K562 (cell line): ENCODE results near the gene FES. TPM values are rescaled to one million over a fixed set of nuclear protein-coding genes. Genes with fewer than 3 reads are reported as not detected.

Experiments used
- ATAC-seq: fragments of 200-7000 bp; cut with Tn5 transposase; 3 replicates; pipeline ENCODE4 v1.9.1; 2020; ENCODE audit warnings: moderate library complexity
- BruUV-seq: library from RNA; stranded (reverse); fragments of 400-500 nt; replicated peaks from 2 replicates; lab custom pipeline; 2021; lab: Mats Ljungman, UMichigan
- CTCF ChIA-PET: fragments of 300-600 bp; formaldehyde crosslinking; extraction: SDS; loops from one replicate; lab custom pipeline; 2021; ENCODE audit warnings: low intra/inter-chr PET ratio; lab: Yijun Ruan, JAX
- POLR2A ChIA-PET: fragments of 300-600, 350-650 bp; sonication (Branson Sonifier 250); formaldehyde crosslinking; extraction: SDS; loops from one replicate; lab custom pipeline; 2021; ENCODE audit warnings: antibody characterized with exemption, inconsistent platforms; lab: Yijun Ruan, JAX
- DNase-seq, 4 experiments: peaks; one replicate each; pipeline versions ENCODE4 v3.0.0 to v3.0.0-alpha.2; 2011 to 2018; ENCODE audit warnings: low spot score in 3 of 4, mixed read lengths in 3 of 4; ENCODE audit errors: extremely low read depth in 1 of 4
- FAIRE-seq: peaks from 2 replicates; lab custom pipeline; 2011; peaks lifted over from hg19 to GRCh38; lab: Jason Lieb, UNC
- H2AFZ ChIP-seq: 2 replicates; pipeline ENCODE4 v1.6.0; 2011; ENCODE audit warnings: low read depth, low read length, control low read depth, inconsistent platforms
- H3K27ac ChIP-seq: fragments of 200-600 bp; 3 replicates; pipeline ENCODE4 v1.8.0; 2011; ENCODE audit warnings: low read depth, mild to moderate bottlenecking, control low read depth, inconsistent platforms, low read length, moderate library complexity, mixed read lengths; ENCODE audit errors: extremely low read depth
- H3K27me3 ChIP-seq, 2 experiments: fragments of 300-600 bp in 1 of 2; 2 replicates in 1 of 2; 3 replicates in 1 of 2; pipeline versions ENCODE4 v1.6.0 to v1.8.0; 2011; ENCODE audit warnings: inconsistent platforms in 2 of 2, low read length in 2 of 2, mild to moderate bottlenecking in 1 of 2, mixed read lengths in 1 of 2, moderate library complexity in 1 of 2; ENCODE audit not compliant: control insufficient read depth in 2 of 2, insufficient read depth in 2 of 2
- H3K36me3 ChIP-seq: fragments of 300-600 bp; 3 replicates; pipeline ENCODE4 v1.8.0; 2011; ENCODE audit warnings: mild to moderate bottlenecking, low read length, inconsistent platforms; ENCODE audit not compliant: control insufficient read depth, insufficient read depth
- H3K4me1 ChIP-seq, 2 experiments: fragments of 200-600 bp in 1 of 2; replicated peaks in 1 of 2; 2 replicates in 1 of 2; 3 replicates in 1 of 2; pipeline versions ENCODE4 v1.5.1 to v1.8.0; 2011; ENCODE audit warnings: inconsistent platforms in 2 of 2, low read length in 2 of 2, mild to moderate bottlenecking in 1 of 2, mixed read lengths in 1 of 2, moderate library complexity in 1 of 2; ENCODE audit not compliant: control insufficient read depth in 2 of 2, insufficient read depth in 2 of 2
- H3K4me2 ChIP-seq: 2 replicates; pipeline ENCODE4 v1.6.1; 2011; ENCODE audit warnings: low read length, control low read depth, inconsistent platforms, mixed read lengths; ENCODE audit not compliant: insufficient read depth
- H3K4me3 ChIP-seq: fragments of 200-600 bp; sonication (generic), shearing (Covaris generic); 2 replicates; pipeline ENCODE4 v1.5.1; 2016; ENCODE audit warnings: control low read depth, inconsistent platforms
- H3K79me2 ChIP-seq: fragments of 200-600 bp; 3 replicates; pipeline ENCODE4 v1.8.0; 2011; ENCODE audit warnings: low read length, inconsistent platforms; ENCODE audit not compliant: control insufficient read depth, insufficient read depth
- H3K9ac ChIP-seq, 2 experiments: 2 replicates each; pipeline versions ENCODE4 v1.6.0 to v1.6.1; 2011; ENCODE audit warnings: low read depth in 2 of 2, low read length in 2 of 2, control low read depth in 1 of 2, inconsistent platforms in 1 of 2, mild to moderate bottlenecking in 1 of 2, mixed read lengths in 1 of 2; ENCODE audit not compliant: insufficient read depth in 1 of 2
- H3K9me1 ChIP-seq: one replicate; pipeline ENCODE4 v1.6.0; 2011; ENCODE audit warnings: inconsistent platforms, mild to moderate bottlenecking, low read length, moderate library complexity; ENCODE audit not compliant: control insufficient read depth, insufficient read depth
- H3K9me3 ChIP-seq: replicated peaks from 2 replicates; pipeline ENCODE4 v1.5.1; 2011; ENCODE audit warnings: low read depth, low read length, inconsistent platforms; ENCODE audit not compliant: control insufficient read depth, insufficient read depth
- H4K20me1 ChIP-seq: replicated peaks from 2 replicates; pipeline ENCODE4 v1.6.1; 2011; ENCODE audit warnings: low read length, inconsistent platforms, mixed read lengths; ENCODE audit not compliant: control insufficient read depth, insufficient read depth
- BRCA1 ChIP-seq, 2 experiments: fragments of 450-650 bp in 1 of 2; sonication (generic) in 1 of 2; formaldehyde crosslinking in 1 of 2; IDR thresholded peaks; 2 replicates each; pipeline versions ENCODE4 v1.5.0 to v1.6.1; 2017 to 2020; ENCODE audit warnings: mild to moderate bottlenecking in 1 of 2, missing genetic modification reagents in 1 of 2
- CEBPB ChIP-seq: fragments of 450-650 bp; IDR thresholded peaks from 2 replicates; pipeline ENCODE4 v1.6.1; 2016; ENCODE audit warnings: missing genetic modification characterization, missing compliant biosample characterization
- ELF1 ChIP-seq: fragments of 200-800 bp; sonication (Bioruptor generic); IDR thresholded peaks from 2 replicates; pipeline ENCODE4 v1.6.1; 2016; ENCODE audit warnings: missing genetic modification characterization, missing compliant biosample characterization
- FOXM1 ChIP-seq, 2 experiments: fragments of 450-650 bp in 1 of 2; sonication (generic) in 1 of 2; formaldehyde crosslinking in 1 of 2; IDR thresholded peaks; 2 replicates each; pipeline versions ENCODE4 v1.6.1 to v1.9.0; 2017 to 2022; ENCODE audit warnings: low read depth in 2 of 2, mild to moderate bottlenecking in 2 of 2, missing genetic modification reagents in 1 of 2, moderate library complexity in 1 of 2
- FOXP1 ChIP-seq: sonication (generic); formaldehyde crosslinking; IDR thresholded peaks from 2 replicates; pipeline ENCODE4 v1.8.0; 2022; ENCODE audit warnings: mild to moderate bottlenecking, missing genetic modification reagents
- HLTF ChIP-seq: fragments of 450-650 bp; IDR thresholded peaks from 2 replicates; pipeline ENCODE4 v1.6.1; 2016
- HMGN3 ChIP-seq: IDR thresholded peaks from 2 replicates; pipeline ENCODE4 v1.6.1; 2011; ENCODE audit warnings: borderline replicate concordance, low read depth, mild to moderate bottlenecking, mixed read lengths, low read length; ENCODE audit not compliant: insufficient read length; ENCODE audit errors: extremely low read depth
- PHF21A ChIP-seq: fragments of 450-650 bp; IDR thresholded peaks from 2 replicates; pipeline ENCODE4 v1.6.1; 2017; ENCODE audit warnings: low read depth, borderline replicate concordance
- SMARCE1 ChIP-seq: fragments of 450-650 bp; IDR thresholded peaks from 2 replicates; pipeline ENCODE4 v1.7.1; 2016; ENCODE audit warnings: mild to moderate bottlenecking
- TFAM ChIP-seq: fragments of 250-450 bp; sonication (Bioruptor Pico); conservative IDR thresholded peaks from 2 replicates; pipeline ENCODE4 v1.5.0; 2021; ENCODE audit warnings: mild to moderate bottlenecking, moderate library complexity
- TOE1 ChIP-seq, 2 experiments: fragments of 450-650 bp in 1 of 2; sonication (generic) in 1 of 2; formaldehyde crosslinking in 1 of 2; IDR thresholded peaks; 2 replicates each; pipeline versions ENCODE4 v1.7.1 to v1.8.0; 2016 to 2022; ENCODE audit warnings: borderline replicate concordance in 2 of 2, mild to moderate bottlenecking in 2 of 2, antibody characterized with exemption in 1 of 2, inconsistent platforms in 1 of 2, low read depth in 1 of 2, missing genetic modification reagents in 1 of 2, moderate library complexity in 1 of 2
- XRCC3 ChIP-seq: fragments of 450-650 bp; IDR thresholded peaks from 2 replicates; pipeline ENCODE4 v1.6.1; 2017; ENCODE audit warnings: mild to moderate bottlenecking, moderate library complexity
- ZNF12 ChIP-seq: sonication (generic); formaldehyde crosslinking; IDR thresholded peaks from 2 replicates; pipeline ENCODE4 v1.4.0; 2020; ENCODE audit warnings: mild to moderate bottlenecking, missing genetic modification reagents
- ZNF274 ChIP-seq: IDR thresholded peaks from 2 replicates; pipeline ENCODE4 v1.6.1; 2011; ENCODE audit warnings: low read depth, mild to moderate bottlenecking, low read length, moderate library complexity, borderline replicate concordance
- WGBS: fragments of 100-300 bp; shearing (Covaris generic); methylation state at CpG from one replicate; pipeline ENCODE4 v1.1.6; 2016; ENCODE audit warnings: low coverage, mixed read lengths; ENCODE audit not compliant: insufficient coverage; ENCODE audit errors: missing lambda C conversion rate; 5-methylcytosine and 5-hydroxymethylcytosine counted together
- in situ Hi-C: fragments of 300-500 bp; cut with MboI; formaldehyde crosslinking; loops from 4 replicates; pipeline ENCODE4 v1.15.0; 2018; ENCODE audit warnings: inconsistent platforms, mixed read lengths
- intact Hi-C: fragments of 100-400 bp; cut with micrococcal nuclease; formaldehyde crosslinking; loops from 2 replicates; pipeline ENCODE4 v1.14.2; 2022
- polyA plus RNA-seq, 8 experiments: library from polyadenylated mRNA; depleted of rRNA in 4 of 8; stranded (reverse) in 5 of 8; unstranded in 3 of 8; fragments of >200 nt; fragmentation: Nextera tagmentation in 2 of 8; fragmentation: Illumina TruSeq in 1 of 8; extraction: Ambion mirVana in 2 of 8; extraction: Trizol in 1 of 8; gene quantifications; 2 replicates each; pipeline versions ENCODE4 v1.2.1 to v1.2.3, GENCODE V29; 2011 to 2014; ENCODE audit warnings: inconsistent platforms in 1 of 8, missing spikeins in 1 of 8
- total RNA-seq, 7 experiments: library from RNA; depleted of rRNA in 6 of 7; stranded (reverse); fragments of >200 nt in 6 of 7; fragmentation: Illumina TruSeq in 2 of 7; extraction: Trizol in 2 of 7; gene quantifications; 2 replicates each; pipeline versions ENCODE4 v1.2.1 to v1.2.3, GENCODE V29; 2011 to 2021; ENCODE audit warnings: low replicate concordance in 1 of 7
- TF ChIP-seq, protein P1 (sequence below): fragments of 200-800 bp; sonication (Bioruptor generic); IDR thresholded peaks from 2 replicates; pipeline ENCODE4 v1.6.1; 2016; ENCODE audit warnings: missing genetic modification characterization, missing compliant biosample characterization

Gene FES
- total and polyA plus RNA-seq, 9 of the 15 experiments (the other 6 are each of a cell fraction or from before 2014, with no cell fraction given), result 0.38 to 2.6 (median 0.82) TPM

DNA sequence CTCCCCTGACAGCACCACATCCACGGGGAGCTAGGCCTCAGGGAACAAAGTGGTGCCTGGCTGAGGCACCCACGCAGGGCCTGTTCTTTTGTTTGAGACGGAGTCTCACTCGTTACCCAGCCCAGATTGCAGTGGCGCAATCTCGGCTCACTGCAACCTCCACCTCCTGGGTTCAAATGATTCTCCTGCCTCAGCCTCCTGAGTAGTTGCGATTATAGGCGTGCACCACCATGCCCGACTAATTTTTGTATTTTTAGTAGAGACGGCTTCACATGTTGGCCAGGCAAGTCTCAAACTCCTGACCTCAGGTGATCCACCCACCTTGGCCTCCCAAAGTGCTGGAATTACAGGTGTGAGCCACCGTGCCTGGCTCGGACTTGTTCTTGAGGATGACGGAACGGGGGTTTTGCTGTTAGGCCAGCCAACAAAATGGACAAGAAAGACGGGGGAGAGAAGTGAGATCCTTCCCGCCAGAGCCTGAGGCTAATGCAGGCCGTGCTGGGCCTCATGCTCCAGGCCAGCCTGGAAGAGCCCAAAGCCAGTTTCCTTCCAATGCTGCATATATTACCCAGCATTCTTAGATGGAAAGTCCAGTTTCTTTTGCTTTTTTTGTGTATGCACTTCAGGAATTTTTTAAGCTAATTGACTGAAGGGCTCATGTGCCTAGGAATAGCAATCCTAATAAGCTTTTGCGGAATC is 44.0 kb upstream of the FES start:
- H3K27me3 ChIP-seq, result no peaks in the 10 kb centered on the region
- DNase-seq (no peak), FAIRE-seq (no peak), ATAC-seq (peak; percentile 19; the same call in 1 of the 3 replicates)
- peak overlapping the region; percentile 48 for H2AFZ ChIP-seq
- no peaks in the 10 kb centered on the region for H4K20me1 ChIP-seq
- no peaks in the 10 kb centered on the region for H3K9me3 ChIP-seq
- H3K4me2 ChIP-seq, result peak overlapping the region; percentile 57; the same call in 1 of the 2 replicates
- no peaks in the 10 kb centered on the region for H3K79me2 ChIP-seq
- BruUV-seq, result no TSS peak
- intact Hi-C loops, result loop anchor here (2.0 kb wide), 1 partner anchor 60 kb away; no protein-coding TSS in a partner anchor
- 78% methylated on average over 15 of the region's 18 CpGs for WGBS
- in situ Hi-C loops, result no loop called here
- no peaks in the 10 kb centered on the region for H3K9me1 ChIP-seq
- CTCF ChIA-PET, result interaction anchor here (0.8 kb wide), 1 partner anchor 31 kb away, joined by 4 read pairs; no protein-coding TSS in a partner anchor
- peak overlapping the region; percentile 88 for H3K27ac ChIP-seq
- peak overlapping the region; percentile 71 to 72 for H3K9ac ChIP-seq
- H3K4me3 ChIP-seq, result no peak overlapping the region
- H3K4me1 ChIP-seq, result peaks cover 58 to 70% of the 10 kb centered on the region in 2 experiments
- no peaks in the 10 kb centered on the region for H3K36me3 ChIP-seq
- POLR2A ChIA-PET, result interaction anchor here (0.6 to 2.6 kb wide), 11 partner anchors 8 to 1488 kb away, joined by 3 to 6 read pairs (median 3); partner anchors contain the start of gene MAN2A2
- TF ChIP-seq CEBPB (peak; percentile 38; the same call in 1 of the 2 replicates), PHF21A (no peak), BRCA1 (IDR thresholded peaks at IDR 0.05) (no peak), BRCA1 (CRISPR knock-in tag; IDR thresholded peaks at IDR 0.05) (no peak), TFAM (CRISPR knock-in tag) (no peak), TOE1 (IDR thresholded peaks at IDR 0.05; ENCODE audit: borderline replicate concordance) (no peak), TOE1 (CRISPR knock-in tag; IDR thresholded peaks at IDR 0.05; ENCODE audit: borderline replicate concordance, low read depth) (no peak), FOXM1 (IDR thresholded peaks at IDR 0.05; ENCODE audit: low read depth) (no peak), FOXM1 (CRISPR knock-in tag; IDR thresholded peaks at IDR 0.05; ENCODE audit: low read depth) (no peak), XRCC3 (no peak), HLTF (no peak), ELF1 (tag) (no peak), ZNF12 (CRISPR knock-in tag) (no peak), FOXP1 (CRISPR knock-in tag) (no peak), SMARCE1 (no peak), ZNF274 (no peak), HMGN3 (no peak)
- TF ChIP-seq, protein P1, sequence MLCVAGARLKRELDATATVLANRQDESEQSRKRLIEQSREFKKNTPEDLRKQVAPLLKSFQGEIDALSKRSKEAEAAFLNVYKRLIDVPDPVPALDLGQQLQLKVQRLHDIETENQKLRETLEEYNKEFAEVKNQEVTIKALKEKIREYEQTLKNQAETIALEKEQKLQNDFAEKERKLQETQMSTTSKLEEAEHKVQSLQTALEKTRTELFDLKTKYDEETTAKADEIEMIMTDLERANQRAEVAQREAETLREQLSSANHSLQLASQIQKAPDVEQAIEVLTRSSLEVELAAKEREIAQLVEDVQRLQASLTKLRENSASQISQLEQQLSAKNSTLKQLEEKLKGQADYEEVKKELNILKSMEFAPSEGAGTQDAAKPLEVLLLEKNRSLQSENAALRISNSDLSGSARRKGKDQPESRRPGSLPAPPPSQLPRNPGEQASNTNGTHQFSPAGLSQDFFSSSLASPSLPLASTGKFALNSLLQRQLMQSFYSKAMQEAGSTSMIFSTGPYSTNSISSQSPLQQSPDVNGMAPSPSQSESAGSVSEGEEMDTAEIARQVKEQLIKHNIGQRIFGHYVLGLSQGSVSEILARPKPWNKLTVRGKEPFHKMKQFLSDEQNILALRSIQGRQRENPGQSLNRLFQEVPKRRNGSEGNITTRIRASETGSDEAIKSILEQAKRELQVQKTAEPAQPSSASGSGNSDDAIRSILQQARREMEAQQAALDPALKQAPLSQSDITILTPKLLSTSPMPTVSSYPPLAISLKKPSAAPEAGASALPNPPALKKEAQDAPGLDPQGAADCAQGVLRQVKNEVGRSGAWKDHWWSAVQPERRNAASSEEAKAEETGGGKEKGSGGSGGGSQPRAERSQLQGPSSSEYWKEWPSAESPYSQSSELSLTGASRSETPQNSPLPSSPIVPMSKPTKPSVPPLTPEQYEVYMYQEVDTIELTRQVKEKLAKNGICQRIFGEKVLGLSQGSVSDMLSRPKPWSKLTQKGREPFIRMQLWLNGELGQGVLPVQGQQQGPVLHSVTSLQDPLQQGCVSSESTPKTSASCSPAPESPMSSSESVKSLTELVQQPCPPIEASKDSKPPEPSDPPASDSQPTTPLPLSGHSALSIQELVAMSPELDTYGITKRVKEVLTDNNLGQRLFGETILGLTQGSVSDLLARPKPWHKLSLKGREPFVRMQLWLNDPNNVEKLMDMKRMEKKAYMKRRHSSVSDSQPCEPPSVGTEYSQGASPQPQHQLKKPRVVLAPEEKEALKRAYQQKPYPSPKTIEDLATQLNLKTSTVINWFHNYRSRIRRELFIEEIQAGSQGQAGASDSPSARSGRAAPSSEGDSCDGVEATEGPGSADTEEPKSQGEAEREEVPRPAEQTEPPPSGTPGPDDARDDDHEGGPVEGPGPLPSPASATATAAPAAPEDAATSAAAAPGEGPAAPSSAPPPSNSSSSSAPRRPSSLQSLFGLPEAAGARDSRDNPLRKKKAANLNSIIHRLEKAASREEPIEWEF (CRISPR knock-in tag), result no peak
